K562 (cell line): ENCODE measurements around the gene ACAD10. TPM values are rescaled to one million over a fixed set of nuclear protein-coding genes. Genes with fewer than 3 reads are reported as not detected.

Experiments
- ATAC-seq: fragments of 200-7000 bp; cut with Tn5 transposase; 3 replicates; pipeline ENCODE4 v1.9.1; 2020; ENCODE audit warnings: moderate library complexity
- BruUV-seq: library from RNA; stranded (reverse); fragments of 400-500 nt; replicated peaks from 2 replicates; lab custom pipeline; 2021; lab: Mats Ljungman, UMichigan
- CTCF ChIA-PET: fragments of 300-600 bp; formaldehyde crosslinking; extraction: SDS; loops from one replicate; lab custom pipeline; 2021; ENCODE audit warnings: low intra/inter-chr PET ratio; lab: Yijun Ruan, JAX
- POLR2A ChIA-PET: fragments of 300-600, 350-650 bp; sonication (Branson Sonifier 250); formaldehyde crosslinking; extraction: SDS; loops from one replicate; lab custom pipeline; 2021; ENCODE audit warnings: antibody characterized with exemption, inconsistent platforms; lab: Yijun Ruan, JAX
- DNase-seq, 4 experiments: peaks; one replicate each; pipeline versions ENCODE4 v3.0.0 to v3.0.0-alpha.2; 2011 to 2018; ENCODE audit warnings: low spot score in 3 of 4, mixed read lengths in 3 of 4; ENCODE audit errors: extremely low read depth in 1 of 4
- FAIRE-seq: peaks from 2 replicates; lab custom pipeline; 2011; peaks lifted over from hg19 to GRCh38; lab: Jason Lieb, UNC
- H2AFZ ChIP-seq: 2 replicates; pipeline ENCODE4 v1.6.0; 2011; ENCODE audit warnings: low read depth, low read length, control low read depth, inconsistent platforms
- H3K27ac ChIP-seq: fragments of 200-600 bp; 3 replicates; pipeline ENCODE4 v1.8.0; 2011; ENCODE audit warnings: low read depth, mild to moderate bottlenecking, control low read depth, inconsistent platforms, low read length, moderate library complexity, mixed read lengths; ENCODE audit errors: extremely low read depth
- H3K27me3 ChIP-seq, 2 experiments: fragments of 300-600 bp in 1 of 2; 2 replicates in 1 of 2; 3 replicates in 1 of 2; pipeline versions ENCODE4 v1.6.0 to v1.8.0; 2011; ENCODE audit warnings: inconsistent platforms in 2 of 2, low read length in 2 of 2, mild to moderate bottlenecking in 1 of 2, mixed read lengths in 1 of 2, moderate library complexity in 1 of 2; ENCODE audit not compliant: control insufficient read depth in 2 of 2, insufficient read depth in 2 of 2
- H3K36me3 ChIP-seq: fragments of 300-600 bp; 3 replicates; pipeline ENCODE4 v1.8.0; 2011; ENCODE audit warnings: mild to moderate bottlenecking, low read length, inconsistent platforms; ENCODE audit not compliant: control insufficient read depth, insufficient read depth
- H3K4me1 ChIP-seq, 2 experiments: fragments of 200-600 bp in 1 of 2; replicated peaks in 1 of 2; 2 replicates in 1 of 2; 3 replicates in 1 of 2; pipeline versions ENCODE4 v1.5.1 to v1.8.0; 2011; ENCODE audit warnings: inconsistent platforms in 2 of 2, low read length in 2 of 2, mild to moderate bottlenecking in 1 of 2, mixed read lengths in 1 of 2, moderate library complexity in 1 of 2; ENCODE audit not compliant: control insufficient read depth in 2 of 2, insufficient read depth in 2 of 2
- H3K4me2 ChIP-seq: 2 replicates; pipeline ENCODE4 v1.6.1; 2011; ENCODE audit warnings: low read length, control low read depth, inconsistent platforms, mixed read lengths; ENCODE audit not compliant: insufficient read depth
- H3K4me3 ChIP-seq: fragments of 200-600 bp; sonication (generic), shearing (Covaris generic); 2 replicates; pipeline ENCODE4 v1.5.1; 2016; ENCODE audit warnings: control low read depth, inconsistent platforms
- H3K79me2 ChIP-seq: fragments of 200-600 bp; 3 replicates; pipeline ENCODE4 v1.8.0; 2011; ENCODE audit warnings: low read length, inconsistent platforms; ENCODE audit not compliant: control insufficient read depth, insufficient read depth
- H3K9ac ChIP-seq, 2 experiments: 2 replicates each; pipeline versions ENCODE4 v1.6.0 to v1.6.1; 2011; ENCODE audit warnings: low read depth in 2 of 2, low read length in 2 of 2, control low read depth in 1 of 2, inconsistent platforms in 1 of 2, mild to moderate bottlenecking in 1 of 2, mixed read lengths in 1 of 2; ENCODE audit not compliant: insufficient read depth in 1 of 2
- H3K9me1 ChIP-seq: one replicate; pipeline ENCODE4 v1.6.0; 2011; ENCODE audit warnings: inconsistent platforms, mild to moderate bottlenecking, low read length, moderate library complexity; ENCODE audit not compliant: control insufficient read depth, insufficient read depth
- H3K9me3 ChIP-seq: replicated peaks from 2 replicates; pipeline ENCODE4 v1.5.1; 2011; ENCODE audit warnings: low read depth, low read length, inconsistent platforms; ENCODE audit not compliant: control insufficient read depth, insufficient read depth
- H4K20me1 ChIP-seq: replicated peaks from 2 replicates; pipeline ENCODE4 v1.6.1; 2011; ENCODE audit warnings: low read length, inconsistent platforms, mixed read lengths; ENCODE audit not compliant: control insufficient read depth, insufficient read depth
- BCOR ChIP-seq: fragments of 450-650 bp; IDR thresholded peaks from 2 replicates; pipeline ENCODE4 v1.6.1; 2016
- HNRNPLL ChIP-seq: fragments of 200-400 bp; formaldehyde crosslinking; IDR thresholded peaks from 2 replicates; pipeline ENCODE4 v1.6.1; 2017; ENCODE audit warnings: low read length, low read depth, mild to moderate bottlenecking; ENCODE audit not compliant: poor library complexity, severe bottlenecking
- HSF4 ChIP-seq: fragments of 250-450 bp; sonication (Bioruptor Pico); IDR thresholded peaks from 2 replicates; pipeline ENCODE4 v2.1.2; 2022; ENCODE audit warnings: mild to moderate bottlenecking, moderate library complexity, borderline replicate concordance
- MAFK ChIP-seq: IDR thresholded peaks from 2 replicates; pipeline ENCODE4 v1.6.1; 2011; ENCODE audit warnings: low read length, improper control_type of control experiment
- MEIS2 ChIP-seq: fragments of 450-650 bp; IDR thresholded peaks from 2 replicates; pipeline ENCODE4 v1.6.1; 2014; ENCODE audit warnings: mild to moderate bottlenecking; ENCODE audit not compliant: partially characterized antibody
- NFIX ChIP-seq: fragments of 250-450 bp; sonication (Bioruptor Pico); IDR thresholded peaks from 2 replicates; pipeline ENCODE4 v1.4.0; 2020; ENCODE audit warnings: low read depth, mild to moderate bottlenecking, moderate library complexity
- RB1 ChIP-seq: fragments of 450-650 bp; IDR thresholded peaks from 2 replicates; pipeline ENCODE4 v1.6.1; 2017; ENCODE audit warnings: low read depth, mild to moderate bottlenecking
- SMAD4 ChIP-seq: fragments of 250-450 bp; sonication (Bioruptor Pico); conservative IDR thresholded peaks from 2 replicates; pipeline ENCODE4 v1.8.0; 2021; ENCODE audit warnings: inconsistent platforms, mild to moderate bottlenecking, moderate library complexity
- TOE1 ChIP-seq, 2 experiments: fragments of 450-650 bp in 1 of 2; sonication (generic) in 1 of 2; formaldehyde crosslinking in 1 of 2; IDR thresholded peaks; 2 replicates each; pipeline versions ENCODE4 v1.7.1 to v1.8.0; 2016 to 2022; ENCODE audit warnings: borderline replicate concordance in 2 of 2, mild to moderate bottlenecking in 2 of 2, antibody characterized with exemption in 1 of 2, inconsistent platforms in 1 of 2, low read depth in 1 of 2, missing genetic modification reagents in 1 of 2, moderate library complexity in 1 of 2
- ZNF121 ChIP-seq: sonication (generic); formaldehyde crosslinking; conservative IDR thresholded peaks from 2 replicates; pipeline ENCODE4 v1.8.0; 2022; ENCODE audit warnings: missing genetic modification reagents
- ZNF347 ChIP-seq: fragments of 450-650 bp; formaldehyde crosslinking; IDR thresholded peaks from 2 replicates; pipeline ENCODE4 v1.4.0; 2020; ENCODE audit warnings: low read depth, mild to moderate bottlenecking, moderate library complexity
- ZNF445 ChIP-seq: fragments of 250-450 bp; sonication (Bioruptor Pico); IDR thresholded peaks from 2 replicates; pipeline ENCODE4 v1.4.0; 2020; ENCODE audit warnings: low read depth, mild to moderate bottlenecking, moderate library complexity
- WGBS: fragments of 100-300 bp; shearing (Covaris generic); methylation state at CpG from one replicate; pipeline ENCODE4 v1.1.6; 2016; ENCODE audit warnings: low coverage, mixed read lengths; ENCODE audit not compliant: insufficient coverage; ENCODE audit errors: missing lambda C conversion rate; 5-methylcytosine and 5-hydroxymethylcytosine counted together
- in situ Hi-C: fragments of 300-500 bp; cut with MboI; formaldehyde crosslinking; loops from 4 replicates; pipeline ENCODE4 v1.15.0; 2018; ENCODE audit warnings: inconsistent platforms, mixed read lengths
- intact Hi-C: fragments of 100-400 bp; cut with micrococcal nuclease; formaldehyde crosslinking; loops from 2 replicates; pipeline ENCODE4 v1.14.2; 2022
- polyA plus RNA-seq, 8 experiments: library from polyadenylated mRNA; depleted of rRNA in 4 of 8; stranded (reverse) in 5 of 8; unstranded in 3 of 8; fragments of >200 nt; fragmentation: Nextera tagmentation in 2 of 8; fragmentation: Illumina TruSeq in 1 of 8; extraction: Ambion mirVana in 2 of 8; extraction: Trizol in 1 of 8; gene quantifications; 2 replicates each; pipeline versions ENCODE4 v1.2.1 to v1.2.3, GENCODE V29; 2011 to 2014; ENCODE audit warnings: inconsistent platforms in 1 of 8, missing spikeins in 1 of 8
- total RNA-seq, 7 experiments: library from RNA; depleted of rRNA in 6 of 7; stranded (reverse); fragments of >200 nt in 6 of 7; fragmentation: Illumina TruSeq in 2 of 7; extraction: Trizol in 2 of 7; gene quantifications; 2 replicates each; pipeline versions ENCODE4 v1.2.1 to v1.2.3, GENCODE V29; 2011 to 2021; ENCODE audit warnings: low replicate concordance in 1 of 7
- TF ChIP-seq, protein P1 (sequence below): fragments of 450-650 bp; formaldehyde crosslinking; IDR thresholded peaks from 2 replicates; pipeline ENCODE4 v1.4.0; 2022; ENCODE audit warnings: mild to moderate bottlenecking, moderate library complexity

Gene ACAD10
- total and polyA plus RNA-seq, 9 of the 15 experiments (the other 6 are each of a cell fraction or from before 2014, with no cell fraction given): 2.3 to 19.2 (median 12.0) TPM

DNA sequence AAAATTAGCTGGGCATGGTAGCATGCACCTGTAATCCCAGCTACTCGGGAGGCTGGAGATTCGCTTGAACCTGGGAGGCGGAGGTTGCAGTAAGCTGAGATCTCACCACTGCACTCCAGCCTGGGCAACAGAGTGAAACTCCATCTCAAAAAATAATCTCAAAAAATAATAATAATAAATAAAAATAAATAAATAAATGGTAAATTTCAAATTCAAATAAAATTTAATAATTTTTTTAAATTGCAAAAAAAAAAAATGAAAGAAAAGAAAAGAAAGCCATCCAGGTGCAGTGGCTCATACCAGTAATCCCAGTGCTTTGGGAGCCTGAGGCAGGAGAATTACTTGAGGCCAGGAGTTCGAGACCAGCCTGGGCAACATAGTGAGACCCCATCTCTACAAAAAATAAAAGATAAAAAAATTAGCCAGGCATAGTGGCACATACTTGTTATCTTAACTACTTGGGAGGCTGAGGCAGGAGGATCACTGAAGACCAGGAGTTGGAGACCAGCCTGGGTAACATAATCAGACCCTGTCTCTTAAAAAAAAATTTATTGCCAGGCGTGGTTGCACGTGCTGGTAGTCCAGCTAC lies 117.3 kb downstream of the ACAD10 start:
- BruUV-seq: no TSS peak
- POLR2A ChIA-PET: no interaction called here
- TF ChIP-seq RB1 (no peak), NFIX (CRISPR knock-in tag) (no peak), ZNF121 (CRISPR knock-in tag) (peak; percentile 88), BCOR (no peak), SMAD4 (CRISPR knock-in tag) (no peak)
- TF ChIP-seq, all 486 proteins: peak for 1
- Histone ChIP-seq H3K27me3 (no peaks in the 10 kb centered on the region), H3K4me3 (no peak overlapping the region), H3K9me3 (no peaks in the 10 kb centered on the region), H3K4me1 (no peaks in the 10 kb centered on the region), H3K4me2 (no peak overlapping the region), H3K79me2 (no peaks in the 10 kb centered on the region), H3K36me3 (peaks cover 9% of the 10 kb centered on the region; the same call in 2 of the 3 replicates), H2AFZ (no peak overlapping the region), H3K27ac (no peak overlapping the region), H4K20me1 (no peaks in the 10 kb centered on the region), H3K9me1 (no peaks in the 10 kb centered on the region), H3K9ac (no peak overlapping the region)
- DNase-seq: no peak
- CTCF ChIA-PET: no interaction called here
- no peak for ATAC-seq
- FAIRE-seq: no peak
- intact Hi-C loops (no loop called here), in situ Hi-C loops (no loop called here)
- 71% methylated on average over 6 of the region's 6 CpGs for WGBS

DNA sequence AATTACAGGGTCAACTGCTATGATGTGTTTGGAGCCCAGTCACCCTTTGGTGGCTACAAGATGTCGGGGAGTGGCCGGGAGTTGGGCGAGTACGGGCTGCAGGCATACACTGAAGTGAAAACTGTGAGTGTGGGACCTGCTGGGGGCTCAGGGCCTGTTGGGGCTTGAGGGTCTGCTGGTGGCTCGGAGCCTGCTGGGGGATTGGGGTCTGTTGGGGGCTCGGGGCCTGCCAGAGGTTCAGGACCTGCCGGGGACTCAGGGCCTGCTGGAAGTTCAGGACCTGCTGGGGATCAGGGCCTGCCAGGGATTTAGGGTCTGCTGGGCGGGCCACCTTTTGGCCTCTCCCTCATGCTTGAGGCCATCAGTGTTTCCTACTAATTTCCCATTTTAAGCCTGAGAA lies 118.0 kb downstream of the ACAD10 start:
- no TSS peak for BruUV-seq
- TF ChIP-seq HNRNPLL (no peak), ZNF347 (CRISPR knock-in tag) (no peak), ZNF445 (CRISPR knock-in tag) (no peak), MAFK (no peak), HSF4 (CRISPR knock-in tag) (no peak), MEIS2 (no peak), TOE1 (IDR thresholded peaks at IDR 0.05; ENCODE audit: borderline replicate concordance) (no peak), TOE1 (CRISPR knock-in tag; IDR thresholded peaks at IDR 0.05; ENCODE audit: borderline replicate concordance, low read depth) (no peak)
- TF ChIP-seq, protein P1, sequence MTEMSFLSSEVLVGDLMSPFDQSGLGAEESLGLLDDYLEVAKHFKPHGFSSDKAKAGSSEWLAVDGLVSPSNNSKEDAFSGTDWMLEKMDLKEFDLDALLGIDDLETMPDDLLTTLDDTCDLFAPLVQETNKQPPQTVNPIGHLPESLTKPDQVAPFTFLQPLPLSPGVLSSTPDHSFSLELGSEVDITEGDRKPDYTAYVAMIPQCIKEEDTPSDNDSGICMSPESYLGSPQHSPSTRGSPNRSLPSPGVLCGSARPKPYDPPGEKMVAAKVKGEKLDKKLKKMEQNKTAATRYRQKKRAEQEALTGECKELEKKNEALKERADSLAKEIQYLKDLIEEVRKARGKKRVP: no peak
- TF ChIP-seq, all 486 proteins: peak for 0
- H3K9me3 ChIP-seq: no peaks in the 10 kb centered on the region
- no peak overlapping the region for H3K4me3 ChIP-seq
- FAIRE-seq (no peak), DNase-seq (no peak), ATAC-seq (no peak)
- no peaks in the 10 kb centered on the region for H3K9me1 ChIP-seq
- no peaks in the 10 kb centered on the region for H3K4me1 ChIP-seq
- WGBS: 77% methylated on average over 6 of the region's 8 CpGs
- no peak overlapping the region for H3K9ac ChIP-seq
- H3K36me3 ChIP-seq: peaks cover 6% of the 10 kb centered on the region; the same call in 2 of the 3 replicates
- in situ Hi-C loops (no loop called here), intact Hi-C loops (no loop called here)
- no peaks in the 10 kb centered on the region for H3K27me3 ChIP-seq
- H3K4me2 ChIP-seq: no peak overlapping the region
- CTCF ChIA-PET: no interaction called here
- H3K79me2 ChIP-seq: no peaks in the 10 kb centered on the region
- POLR2A ChIA-PET: no interaction called here
- H4K20me1 ChIP-seq: no peaks in the 10 kb centered on the region
- no peak overlapping the region for H2AFZ ChIP-seq
- no peak overlapping the region for H3K27ac ChIP-seq
